ENCODE data around the gene SYNJ2.

SYNJ2 gene

DNA sequence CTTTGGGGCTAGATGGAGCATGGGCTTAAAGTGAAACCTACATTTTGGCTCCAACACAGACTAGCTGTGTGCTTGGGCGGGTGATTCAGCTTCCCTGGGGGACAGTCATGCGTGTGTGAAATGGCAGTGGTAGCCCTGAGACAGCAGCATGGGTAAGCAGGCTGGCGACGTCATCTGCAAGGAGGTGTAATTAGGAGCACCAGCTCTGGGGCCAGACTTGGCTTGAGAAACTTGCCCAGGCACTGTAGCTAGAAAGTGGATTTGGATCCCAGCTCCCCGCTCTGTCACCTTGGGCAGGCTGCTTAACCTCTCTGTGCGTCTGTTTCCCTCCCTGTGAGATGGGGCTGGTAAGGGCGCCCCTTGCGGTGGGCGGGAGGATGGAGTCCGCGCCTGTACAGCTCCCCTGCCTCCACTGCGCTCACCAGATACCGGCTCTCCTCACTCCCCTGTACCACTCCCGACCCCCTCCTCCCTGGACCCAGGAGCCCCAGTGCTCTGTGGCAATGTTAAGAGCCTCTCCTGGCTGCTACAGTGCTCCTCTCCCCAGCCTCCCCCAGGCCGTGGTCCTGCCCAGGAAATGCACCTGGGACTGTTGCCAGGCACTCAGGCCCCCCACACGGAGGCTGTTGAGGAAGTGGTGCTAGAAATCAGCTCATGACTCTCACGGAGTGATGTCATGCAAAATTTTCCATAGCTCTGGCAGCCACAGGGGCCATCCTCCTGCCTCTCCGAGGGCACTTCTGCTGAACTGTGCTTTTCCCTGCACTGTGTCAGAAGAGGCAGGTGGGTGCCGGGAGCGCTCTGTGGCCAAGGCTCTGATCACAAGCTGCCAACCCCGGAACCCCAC lies 44.6 kb downstream of the SYNJ2 start:
- no peaks in the 10 kb centered on the region for H3K79me2 ChIP-seq (ENCODE audit: insufficient read depth, low read depth)
- no peaks in the 10 kb centered on the region for H3K27me3 ChIP-seq (ENCODE audit: insufficient read depth, low read depth)
- TF ChIP-seq, protein P1, sequence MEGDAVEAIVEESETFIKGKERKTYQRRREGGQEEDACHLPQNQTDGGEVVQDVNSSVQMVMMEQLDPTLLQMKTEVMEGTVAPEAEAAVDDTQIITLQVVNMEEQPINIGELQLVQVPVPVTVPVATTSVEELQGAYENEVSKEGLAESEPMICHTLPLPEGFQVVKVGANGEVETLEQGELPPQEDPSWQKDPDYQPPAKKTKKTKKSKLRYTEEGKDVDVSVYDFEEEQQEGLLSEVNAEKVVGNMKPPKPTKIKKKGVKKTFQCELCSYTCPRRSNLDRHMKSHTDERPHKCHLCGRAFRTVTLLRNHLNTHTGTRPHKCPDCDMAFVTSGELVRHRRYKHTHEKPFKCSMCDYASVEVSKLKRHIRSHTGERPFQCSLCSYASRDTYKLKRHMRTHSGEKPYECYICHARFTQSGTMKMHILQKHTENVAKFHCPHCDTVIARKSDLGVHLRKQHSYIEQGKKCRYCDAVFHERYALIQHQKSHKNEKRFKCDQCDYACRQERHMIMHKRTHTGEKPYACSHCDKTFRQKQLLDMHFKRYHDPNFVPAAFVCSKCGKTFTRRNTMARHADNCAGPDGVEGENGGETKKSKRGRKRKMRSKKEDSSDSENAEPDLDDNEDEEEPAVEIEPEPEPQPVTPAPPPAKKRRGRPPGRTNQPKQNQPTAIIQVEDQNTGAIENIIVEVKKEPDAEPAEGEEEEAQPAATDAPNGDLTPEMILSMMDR (conservative IDR thresholded peaks at IDR 0.05; ENCODE audit: low read depth, low read length), result no peak
- H4K20me1 ChIP-seq (ENCODE audit: insufficient read depth), result no peaks in the 10 kb centered on the region
- no peaks in the 10 kb centered on the region for H3K4me1 ChIP-seq (ENCODE audit: low read depth, poor library complexity, severe bottlenecking)
- no peaks in the 10 kb centered on the region for H3K36me3 ChIP-seq (ENCODE audit: insufficient read depth)
- H3K4me3 ChIP-seq (IDR thresholded peaks at IDR 0.05; ENCODE audit: insufficient read depth, low read depth, low read length), result no peak overlapping the region
- no peak overlapping the region for H3K4me2 ChIP-seq
- no peak overlapping the region for H2AFZ ChIP-seq (ENCODE audit: low read depth)
- no peak overlapping the region for H3K27ac ChIP-seq
- no peak overlapping the region for H3K9ac ChIP-seq

GRCh38 chr6:158026901-158027589 lies 45.4 kb downstream of the SYNJ2 start:
- no peaks in the 10 kb centered on the region for H3K27me3 ChIP-seq (ENCODE audit: insufficient read depth, low read depth)
- H3K79me2 ChIP-seq (ENCODE audit: insufficient read depth, low read depth), result no peaks in the 10 kb centered on the region
- no peak overlapping the region for H3K4me3 ChIP-seq (IDR thresholded peaks at IDR 0.05; ENCODE audit: insufficient read depth, low read depth, low read length)
- H3K9ac ChIP-seq, result no peak overlapping the region
- no peak overlapping the region for H3K4me2 ChIP-seq
- H3K36me3 ChIP-seq (ENCODE audit: insufficient read depth), result no peaks in the 10 kb centered on the region
- no peak overlapping the region for H2AFZ ChIP-seq (ENCODE audit: low read depth)
- no peaks in the 10 kb centered on the region for H4K20me1 ChIP-seq (ENCODE audit: insufficient read depth)
- no peak overlapping the region for H3K27ac ChIP-seq
- H3K4me1 ChIP-seq (ENCODE audit: low read depth, poor library complexity, severe bottlenecking), result no peaks in the 10 kb centered on the region
- TF ChIP-seq, protein P1 (conservative IDR thresholded peaks at IDR 0.05; ENCODE audit: low read depth, low read length), result no peak

GRCh38 chr6:158027590-158028285 lies 46.1 kb downstream of the SYNJ2 start:
- H3K4me2 ChIP-seq, result no peak overlapping the region
- H3K9ac ChIP-seq, result no peak overlapping the region
- no peaks in the 10 kb centered on the region for H4K20me1 ChIP-seq (ENCODE audit: insufficient read depth)
- TF ChIP-seq, protein P1 (conservative IDR thresholded peaks at IDR 0.05; ENCODE audit: low read depth, low read length), result no peak
- H3K79me2 ChIP-seq (ENCODE audit: insufficient read depth, low read depth), result no peaks in the 10 kb centered on the region
- H3K4me3 ChIP-seq (IDR thresholded peaks at IDR 0.05; ENCODE audit: insufficient read depth, low read depth, low read length), result no peak overlapping the region
- H2AFZ ChIP-seq (ENCODE audit: low read depth), result no peak overlapping the region
- no peak overlapping the region for H3K27ac ChIP-seq
- H3K36me3 ChIP-seq (ENCODE audit: insufficient read depth), result no peaks in the 10 kb centered on the region
- no peaks in the 10 kb centered on the region for H3K27me3 ChIP-seq (ENCODE audit: insufficient read depth, low read depth)
- no peaks in the 10 kb centered on the region for H3K4me1 ChIP-seq (ENCODE audit: low read depth, poor library complexity, severe bottlenecking)

- no peak overlapping the region for H3K27ac ChIP-seq
- no peak overlapping the region for H3K9ac ChIP-seq
- H3K36me3 ChIP-seq (ENCODE audit: insufficient read depth), result no peaks in the 10 kb centered on the region
- no peaks in the 10 kb centered on the region for H4K20me1 ChIP-seq (ENCODE audit: insufficient read depth)
- H3K4me1 ChIP-seq (ENCODE audit: low read depth, poor library complexity, severe bottlenecking), result no peaks in the 10 kb centered on the region
- H3K4me2 ChIP-seq, result no peak overlapping the region
- H2AFZ ChIP-seq (ENCODE audit: low read depth), result no peak overlapping the region
- H3K27me3 ChIP-seq (ENCODE audit: insufficient read depth, low read depth), result no peaks in the 10 kb centered on the region
- TF ChIP-seq, protein P1 (conservative IDR thresholded peaks at IDR 0.05; ENCODE audit: low read depth, low read length), result no peak
- no peak overlapping the region for H3K4me3 ChIP-seq (IDR thresholded peaks at IDR 0.05; ENCODE audit: insufficient read depth, low read depth, low read length)
- H3K79me2 ChIP-seq (ENCODE audit: insufficient read depth, low read depth), result no peaks in the 10 kb centered on the region
These were observed 46.8 kb downstream of the SYNJ2 start for GRCh38 chr6:158028421-158028820.
